NCI-H526 (cell line): ENCODE results near the gene SLC1A7.

ENCODE experiments used
- DNase-seq, 2 experiments: peaks; one replicate each; lab custom pipeline; 2025; lab: John Stamatoyannopoulos, UW

Gene SLC1A7

DNA sequence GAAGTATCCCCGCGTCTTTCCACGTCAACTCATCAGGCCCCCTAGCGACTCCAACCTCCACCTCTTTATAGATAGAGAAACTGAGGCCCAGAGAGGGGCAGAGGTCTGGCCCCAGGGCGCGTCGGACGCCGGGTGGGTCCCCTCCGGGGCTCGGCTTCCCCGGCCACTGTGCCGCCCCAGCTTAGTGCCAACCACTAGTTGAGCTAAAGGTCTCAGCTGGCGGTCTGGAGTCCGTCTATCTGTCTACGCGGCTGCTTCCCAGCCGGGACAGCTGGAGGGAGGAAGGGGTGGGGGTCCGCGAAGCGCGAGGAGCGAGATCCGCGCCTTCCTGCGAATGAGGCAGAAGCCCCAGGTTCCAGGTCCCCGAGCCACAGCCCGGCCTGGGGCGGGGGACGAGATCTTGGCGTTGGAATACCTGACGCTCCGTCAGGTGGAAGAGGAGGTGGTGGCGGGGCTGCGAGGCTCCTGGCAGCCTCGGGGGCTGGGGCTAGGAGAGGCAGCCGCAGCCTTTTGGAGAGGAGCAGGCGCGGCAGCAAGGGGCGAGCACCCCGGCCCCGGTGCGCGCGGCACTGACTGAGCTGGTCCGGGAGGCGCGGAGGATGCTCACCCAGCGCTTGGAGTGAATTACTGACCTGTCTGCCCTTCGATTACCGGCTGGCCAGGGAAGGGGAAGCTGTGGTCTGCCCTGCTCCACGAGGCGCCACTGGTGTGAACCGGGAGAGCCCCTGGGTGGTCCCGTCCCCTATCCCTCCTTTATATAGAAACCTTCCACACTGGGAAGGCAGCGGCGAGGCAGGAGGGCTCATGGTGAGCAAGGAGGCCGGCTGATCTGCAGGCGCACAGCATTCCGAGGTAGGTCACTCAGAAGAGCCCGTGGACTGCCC lies 79.5 kb downstream of the SLC1A7 start:
- DNase-seq, result peak in 1 of 2 experiments; percentile 20

DNA sequence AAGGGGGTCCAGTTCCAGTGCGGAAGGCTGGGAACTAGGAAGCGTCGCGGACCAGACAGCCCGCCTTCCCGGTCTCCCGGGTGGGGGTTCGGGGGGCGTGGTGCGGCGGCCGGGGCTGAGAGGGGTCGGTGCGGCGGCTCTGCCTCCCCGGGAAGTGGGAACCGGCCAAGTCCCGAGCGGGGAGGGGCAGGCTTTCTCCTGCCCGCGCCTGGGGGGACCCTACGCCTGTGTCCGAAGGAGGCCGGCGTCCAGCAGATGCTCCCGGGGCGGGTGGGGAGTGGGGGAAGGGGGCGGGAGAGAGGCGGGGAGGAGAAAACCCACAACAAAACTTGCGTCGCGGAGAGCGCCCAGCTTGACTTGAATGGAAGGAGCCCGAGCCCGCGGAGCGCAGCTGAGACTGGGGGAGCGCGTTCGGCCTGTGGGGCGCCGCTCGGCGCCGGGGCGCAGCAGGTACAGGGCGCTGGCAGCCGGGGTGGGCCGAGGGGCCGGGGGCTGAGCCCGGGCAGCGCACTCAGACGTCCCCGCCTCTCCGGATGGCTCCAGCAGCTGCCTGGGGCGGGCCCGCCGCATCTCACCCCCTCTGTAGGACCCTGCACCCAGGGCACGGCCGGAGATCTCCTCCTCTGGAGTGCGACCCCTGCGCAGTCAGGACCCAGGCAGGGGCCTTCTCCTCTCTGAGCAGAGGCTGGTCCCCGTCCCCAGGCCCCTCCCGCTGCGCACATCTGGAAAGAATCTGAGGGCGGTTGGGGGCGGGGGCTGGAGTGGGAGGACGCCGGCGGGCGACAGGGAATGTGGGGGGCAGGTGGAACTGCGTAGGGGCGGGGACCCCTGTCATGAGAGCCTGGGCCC lies 80.4 kb downstream of the SLC1A7 start, which contains the start of gene PODN:
Gene PODN (plus strand): TSS at position 355 of the 849 bp plus-strand sequence. CDS start 7,643 bp downstream, outside the sequence.
- peak in 1 of 2 experiments; percentile 45 for DNase-seq

DNA sequence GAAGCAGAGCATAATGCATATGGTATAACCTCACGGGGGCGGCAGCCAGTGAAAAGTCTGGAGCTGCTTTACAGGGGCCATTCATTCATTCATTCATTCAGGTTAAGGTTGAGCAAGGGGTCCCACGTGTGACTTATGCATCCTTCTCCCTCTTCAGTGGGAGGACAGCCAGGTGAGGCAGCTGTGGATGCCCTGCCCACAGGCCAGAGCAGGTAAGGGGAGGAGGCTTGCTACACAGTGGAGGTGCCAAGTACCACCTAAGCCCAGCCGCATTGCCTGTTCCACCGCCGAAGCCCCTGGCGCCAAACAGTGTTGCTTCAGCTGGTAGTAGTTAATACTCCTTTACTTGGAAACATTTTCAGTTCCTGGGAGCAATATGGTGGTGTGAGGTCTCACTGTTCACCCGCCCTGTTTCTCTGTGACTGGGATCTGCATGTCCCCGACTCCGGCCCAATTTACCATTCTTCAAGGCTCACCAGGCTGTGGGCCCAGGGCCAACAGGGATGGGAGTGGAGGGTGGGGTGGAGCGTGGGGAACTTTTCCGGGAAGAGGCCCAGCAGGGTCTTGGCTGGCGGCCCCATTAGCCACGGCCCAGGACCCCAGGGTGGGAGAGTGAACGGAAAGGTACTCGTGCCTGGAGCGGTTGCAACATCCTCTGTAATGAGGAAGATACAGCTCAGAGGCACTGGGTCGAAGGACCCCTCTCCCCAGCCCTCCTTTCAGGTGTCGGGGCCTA lies 81.1 kb downstream of the SLC1A7 start:
- DNase-seq, result no peak

DNA sequence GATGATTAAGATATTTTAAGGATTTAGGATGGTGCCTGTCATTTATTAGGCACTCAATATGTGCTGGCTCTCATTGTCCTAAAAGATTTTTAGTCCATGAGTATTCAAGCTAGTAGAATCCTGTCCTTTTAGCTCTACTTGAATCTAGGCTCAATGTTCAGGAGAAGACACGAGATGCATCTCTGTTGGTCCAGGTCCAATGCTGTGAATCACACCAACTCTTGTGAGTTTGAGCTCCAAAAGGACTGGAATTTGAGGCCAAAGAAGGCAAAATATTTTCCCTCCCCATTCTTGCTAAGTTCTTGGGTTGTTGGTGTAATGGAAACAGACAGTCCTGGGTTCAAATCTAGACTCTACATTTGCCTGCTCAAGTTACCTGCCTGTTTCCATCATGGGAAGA lies 81.9 kb downstream of the SLC1A7 start:
- DNase-seq, result no peak

DNA sequence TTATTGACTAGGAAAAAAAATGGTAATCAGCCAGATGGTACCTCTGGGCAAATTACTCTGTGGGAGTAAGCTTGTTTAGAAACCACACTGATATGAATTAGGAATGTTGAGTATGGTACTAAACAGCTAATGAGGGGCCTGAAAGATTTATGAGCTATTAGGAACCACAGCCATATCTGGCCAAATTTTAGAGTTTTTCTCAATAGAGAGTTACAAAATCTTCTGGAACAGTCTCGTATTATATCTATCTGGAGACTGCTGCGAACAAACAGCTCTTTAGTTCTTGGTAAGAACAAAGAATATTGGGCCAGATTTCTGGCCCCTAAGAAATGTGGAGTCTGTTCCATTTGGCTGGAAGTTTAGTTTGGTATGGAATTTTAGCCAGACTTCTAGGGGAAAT lies 85.3 kb downstream of the SLC1A7 start:
- DNase-seq, result no peak

DNA sequence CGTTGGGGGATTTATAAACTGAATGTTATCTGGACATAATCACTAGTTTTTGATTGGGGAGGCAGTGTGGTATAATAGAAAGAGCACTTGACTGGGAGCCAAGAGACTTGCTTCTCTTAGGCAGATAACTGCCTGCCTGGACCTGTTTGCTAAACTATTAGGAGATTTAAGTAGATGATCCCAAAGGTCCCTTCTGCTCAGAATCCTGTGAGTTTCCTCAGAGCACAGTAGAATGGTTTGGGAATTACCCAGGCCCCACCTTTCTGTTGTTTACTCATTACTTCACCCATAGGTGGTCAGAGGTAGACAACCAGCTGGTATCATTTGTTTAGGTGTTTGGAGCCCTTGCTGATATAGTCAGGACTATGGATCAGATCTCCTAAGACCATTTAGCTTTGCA lies 90.8 kb downstream of the SLC1A7 start:
- no peak for DNase-seq

DNA sequence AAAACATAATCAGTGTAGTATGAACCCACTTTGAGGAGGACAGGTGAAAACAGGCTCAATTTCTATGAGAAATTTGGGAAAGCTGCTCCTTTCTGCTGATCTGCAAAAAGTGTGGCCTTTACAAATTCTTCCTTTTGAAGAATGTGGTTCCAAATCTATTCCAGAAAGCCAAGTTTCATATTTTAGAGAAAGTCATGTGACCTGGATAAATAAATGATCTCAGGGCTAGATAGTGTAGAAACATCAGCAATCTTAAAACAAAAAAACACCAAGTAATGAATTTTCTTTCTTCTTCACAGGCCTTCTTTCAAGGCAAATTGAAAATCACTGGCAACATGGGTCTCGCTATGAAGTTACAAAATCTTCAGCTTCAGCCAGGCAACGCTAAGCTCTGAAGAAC lies 92.1 kb downstream of the SLC1A7 start:
- DNase-seq, result no peak

DNA sequence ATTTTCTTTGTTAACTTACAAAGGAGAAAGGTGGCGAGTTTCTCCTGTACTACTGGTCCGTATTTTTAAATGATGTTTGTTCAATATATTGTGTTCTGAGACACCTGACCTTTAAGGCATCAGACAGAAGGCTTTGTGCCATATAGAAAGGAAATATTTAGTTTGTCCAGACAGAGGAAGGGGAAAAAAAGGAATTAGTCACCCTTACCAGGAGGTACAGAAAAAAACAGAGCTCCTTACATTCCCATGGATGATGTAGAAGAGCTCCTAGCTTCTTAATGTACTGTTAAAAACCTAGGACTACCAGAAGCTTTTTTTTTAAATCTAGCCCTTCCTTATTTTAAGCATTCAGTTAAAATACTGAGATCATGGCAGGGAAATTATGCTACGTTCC lies 92.9 kb downstream of the SLC1A7 start:
- DNase-seq, result no peak

DNA sequence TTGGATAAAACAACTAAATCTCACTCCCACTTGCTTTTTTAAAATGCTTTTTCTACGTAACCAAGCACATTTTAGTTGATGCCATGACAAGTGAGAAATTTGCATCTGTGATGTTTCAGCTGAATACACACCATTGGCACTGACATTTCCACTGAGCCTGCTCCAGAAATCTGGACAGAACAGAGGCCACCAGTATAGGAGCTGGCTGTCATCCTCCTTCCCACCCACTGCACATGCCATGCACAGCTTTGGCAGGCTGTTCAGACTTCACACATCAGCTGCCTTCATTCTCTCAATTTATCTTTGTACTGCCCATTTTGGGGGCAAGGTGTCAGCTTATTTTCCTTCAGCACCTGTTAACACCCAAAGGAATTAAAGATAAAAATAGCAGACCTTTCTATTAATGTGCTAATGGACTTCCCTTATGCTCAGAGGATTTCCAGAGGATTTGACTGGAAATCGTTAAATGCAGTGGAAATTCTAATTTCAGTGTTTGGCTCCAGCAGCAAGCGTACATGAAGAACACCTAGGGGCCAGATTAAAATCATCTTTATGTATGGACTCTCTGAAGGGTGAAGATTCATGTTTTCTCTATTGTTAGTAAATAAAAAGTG lies 93.4 kb downstream of the SLC1A7 start:
- DNase-seq, result peak in 1 of 2 experiments; percentile 5

DNA sequence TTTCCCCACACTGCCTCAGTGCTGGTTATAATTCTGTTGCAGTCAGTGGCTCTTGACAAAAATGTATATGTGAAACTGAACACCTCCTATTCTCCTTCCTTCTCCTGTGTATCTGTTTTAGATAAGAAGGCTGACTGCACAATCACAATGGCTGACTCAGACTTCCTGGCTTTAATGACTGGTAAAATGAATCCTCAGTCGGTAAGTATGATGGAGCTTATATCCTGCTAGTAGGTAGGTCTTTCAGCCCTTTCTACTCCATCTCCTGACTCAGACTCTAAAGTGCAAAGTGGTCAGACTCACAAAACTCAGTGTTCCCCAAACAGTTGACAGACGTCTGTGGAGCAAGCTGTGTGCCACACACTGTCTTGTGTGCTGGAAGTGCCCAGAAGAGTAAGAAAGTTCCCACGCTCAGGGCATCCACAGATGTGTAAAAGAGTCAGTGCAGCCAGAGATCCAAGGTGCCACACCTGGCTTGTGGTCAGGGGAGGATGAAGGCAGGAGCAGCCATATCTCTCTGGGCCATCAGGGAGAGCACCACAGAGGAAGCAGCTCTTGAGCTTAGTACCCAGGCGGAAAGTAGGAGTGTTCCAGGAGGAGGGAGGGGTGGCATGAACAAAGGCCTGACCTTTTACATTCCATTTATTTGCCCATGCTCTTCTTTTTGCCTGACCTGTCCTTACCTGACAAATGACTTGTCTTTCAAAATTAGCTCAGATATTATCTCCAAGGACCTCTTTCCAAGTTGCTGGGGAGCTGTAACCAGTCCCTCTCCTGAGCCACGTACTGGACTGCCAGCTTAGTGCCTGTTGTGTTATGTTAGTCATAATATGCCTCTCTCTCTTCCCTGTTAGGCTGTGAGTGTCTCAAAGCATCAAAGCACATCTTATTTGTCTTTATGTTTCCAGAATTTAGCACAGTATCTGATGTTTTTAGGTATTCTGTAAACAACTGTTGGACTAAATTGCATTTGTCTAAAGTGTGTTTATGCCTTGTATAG lies 94.4 kb downstream of the SLC1A7 start:
- DNase-seq, result no peak

DNA sequence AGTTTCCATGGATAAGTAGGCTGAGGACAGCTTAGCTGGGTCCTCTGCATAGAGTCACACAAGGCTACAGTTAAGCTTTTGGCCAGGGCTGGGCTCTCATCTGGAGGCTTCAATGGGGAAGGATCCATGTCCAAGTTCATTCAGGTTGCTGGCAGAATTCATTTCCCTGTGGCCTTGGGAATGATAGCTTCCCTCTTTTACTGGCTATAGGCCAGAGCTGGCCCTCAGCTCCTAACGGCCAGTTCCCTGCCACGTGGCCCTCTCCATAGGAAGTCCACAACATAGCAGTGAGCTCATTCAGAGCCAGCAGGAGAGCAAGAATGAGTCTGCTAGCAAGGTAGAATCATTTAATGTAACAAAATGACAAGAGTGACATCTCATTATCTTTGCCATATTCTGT lies 95.5 kb downstream of the SLC1A7 start:
- no peak for DNase-seq

DNA sequence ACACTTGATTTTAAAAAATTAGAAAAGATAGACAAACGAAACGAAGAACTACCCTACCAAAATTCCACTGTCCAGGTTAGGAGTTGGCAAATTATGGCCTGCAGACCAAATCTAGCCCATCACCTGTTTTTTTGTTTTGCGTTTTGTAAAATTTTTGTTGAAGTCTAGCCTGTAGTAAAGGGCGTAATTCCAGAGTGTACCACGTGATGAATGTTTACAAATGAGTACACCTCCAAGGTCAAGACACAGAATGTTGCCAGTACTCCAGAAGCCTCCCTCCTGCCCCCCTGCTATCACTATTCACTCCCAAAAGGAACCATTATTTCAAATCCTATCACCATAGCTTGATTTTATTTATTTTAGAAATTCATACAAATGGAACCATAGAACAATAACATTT lies 97.5 kb downstream of the SLC1A7 start:
- no peak for DNase-seq

DNA sequence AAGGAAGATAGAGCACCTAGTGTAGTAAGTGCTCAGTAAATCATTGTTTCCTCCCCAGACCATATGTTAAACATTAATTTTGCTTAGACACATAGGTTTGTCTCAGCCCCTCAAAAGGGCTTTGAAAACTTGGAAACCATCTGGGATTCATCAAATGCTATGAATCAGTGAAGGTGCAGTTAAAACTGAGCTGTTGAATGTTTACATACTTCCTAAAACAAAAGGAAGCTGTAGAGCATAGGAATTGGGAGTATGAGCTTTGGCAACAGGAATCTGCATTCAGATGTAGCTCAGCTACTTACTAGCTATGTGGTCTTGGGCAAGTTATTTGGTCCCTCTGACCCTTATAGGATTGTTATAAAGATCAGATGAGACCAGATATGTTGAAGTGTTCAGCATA lies 99.2 kb downstream of the SLC1A7 start:
- no peak for DNase-seq

DNA sequence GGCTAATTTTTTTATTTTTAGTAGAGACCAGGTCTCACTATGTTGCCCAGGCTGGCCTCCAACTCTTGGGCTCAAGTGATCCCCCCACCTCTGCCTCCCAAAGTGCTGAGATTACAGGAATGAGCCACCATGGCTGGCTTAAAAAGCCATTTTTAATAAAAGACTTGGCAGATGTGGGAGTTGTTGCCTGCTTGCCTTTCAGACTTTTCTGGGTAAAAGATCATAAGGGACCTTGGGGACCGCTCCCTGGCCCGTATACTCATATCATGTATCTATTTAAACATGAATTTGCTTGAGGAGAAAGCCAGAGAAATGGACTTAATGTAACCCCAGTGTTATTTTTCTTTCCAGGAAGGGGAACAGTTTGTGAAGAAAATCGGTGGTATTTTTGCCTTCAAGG lies 103.9 kb downstream of the SLC1A7 start:
- DNase-seq, result no peak
